Measurements from ENCODE around the gene IFNLR1.

DNA sequence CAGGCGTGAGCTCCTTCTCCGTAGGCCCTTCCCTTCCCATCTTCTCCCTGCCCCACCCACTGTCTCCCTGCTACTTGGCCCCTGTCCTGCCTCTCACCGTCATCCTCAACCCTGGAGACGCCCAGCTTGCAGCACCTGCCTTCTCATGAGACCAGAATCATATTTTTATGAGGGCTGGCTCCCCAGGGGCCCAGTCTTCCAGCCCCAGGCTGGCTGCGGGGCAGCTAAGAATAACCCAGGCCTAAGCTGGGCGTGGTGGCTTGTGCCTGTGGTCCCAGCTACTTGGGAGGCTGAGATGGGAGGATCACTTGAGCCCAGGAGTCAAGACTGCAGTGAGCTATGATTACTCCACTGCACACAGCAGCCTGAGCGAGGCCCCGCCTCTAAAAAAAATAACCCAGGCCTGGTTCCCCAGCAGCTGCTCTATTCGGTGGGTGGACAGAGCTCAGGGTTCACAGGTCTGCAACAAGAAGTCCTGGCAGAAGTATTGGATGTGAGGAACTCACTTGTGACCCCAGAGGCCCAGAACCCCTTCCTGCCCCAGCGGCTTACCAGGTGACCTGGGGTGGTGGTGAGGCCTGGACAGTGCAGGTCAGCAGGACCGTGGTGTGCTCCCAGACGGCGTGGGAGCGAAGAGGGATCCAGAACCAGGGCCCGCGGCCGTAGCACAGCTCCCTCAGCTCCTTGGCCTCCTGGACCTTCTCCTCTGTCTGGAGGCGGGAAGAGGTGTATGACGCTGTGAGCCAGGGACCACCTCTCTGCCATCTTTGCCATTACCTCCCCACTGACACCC, 81.5 kb downstream of the IFNLR1 start:
- TF ChIP-seq, protein P1, sequence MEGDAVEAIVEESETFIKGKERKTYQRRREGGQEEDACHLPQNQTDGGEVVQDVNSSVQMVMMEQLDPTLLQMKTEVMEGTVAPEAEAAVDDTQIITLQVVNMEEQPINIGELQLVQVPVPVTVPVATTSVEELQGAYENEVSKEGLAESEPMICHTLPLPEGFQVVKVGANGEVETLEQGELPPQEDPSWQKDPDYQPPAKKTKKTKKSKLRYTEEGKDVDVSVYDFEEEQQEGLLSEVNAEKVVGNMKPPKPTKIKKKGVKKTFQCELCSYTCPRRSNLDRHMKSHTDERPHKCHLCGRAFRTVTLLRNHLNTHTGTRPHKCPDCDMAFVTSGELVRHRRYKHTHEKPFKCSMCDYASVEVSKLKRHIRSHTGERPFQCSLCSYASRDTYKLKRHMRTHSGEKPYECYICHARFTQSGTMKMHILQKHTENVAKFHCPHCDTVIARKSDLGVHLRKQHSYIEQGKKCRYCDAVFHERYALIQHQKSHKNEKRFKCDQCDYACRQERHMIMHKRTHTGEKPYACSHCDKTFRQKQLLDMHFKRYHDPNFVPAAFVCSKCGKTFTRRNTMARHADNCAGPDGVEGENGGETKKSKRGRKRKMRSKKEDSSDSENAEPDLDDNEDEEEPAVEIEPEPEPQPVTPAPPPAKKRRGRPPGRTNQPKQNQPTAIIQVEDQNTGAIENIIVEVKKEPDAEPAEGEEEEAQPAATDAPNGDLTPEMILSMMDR (conservative IDR thresholded peaks at IDR 0.05 in 1 of 2, IDR thresholded peaks at IDR 0.05 in 1 of 2; ENCODE audit: extremely low read depth in 1 of 2, insufficient read depth in 1 of 2, low read depth in 1 of 2, low read length in 2 of 2), result no peak
- TF ChIP-seq EZH2 (IDR thresholded peaks at IDR 0.05; ENCODE audit: borderline replicate concordance, low read length), result no peak
